NCI-H1930 (cell line): ENCODE results near the gene SPACDR.

Source experiments
- DNase-seq, 2 experiments: peaks; one replicate each; lab custom pipeline; 2025; lab: John Stamatoyannopoulos, UW

SPACDR gene

GRCh38 chr7:100484673-100485045 is 20.6 kb upstream of the SPACDR start:
- no peak for DNase-seq

DNA sequence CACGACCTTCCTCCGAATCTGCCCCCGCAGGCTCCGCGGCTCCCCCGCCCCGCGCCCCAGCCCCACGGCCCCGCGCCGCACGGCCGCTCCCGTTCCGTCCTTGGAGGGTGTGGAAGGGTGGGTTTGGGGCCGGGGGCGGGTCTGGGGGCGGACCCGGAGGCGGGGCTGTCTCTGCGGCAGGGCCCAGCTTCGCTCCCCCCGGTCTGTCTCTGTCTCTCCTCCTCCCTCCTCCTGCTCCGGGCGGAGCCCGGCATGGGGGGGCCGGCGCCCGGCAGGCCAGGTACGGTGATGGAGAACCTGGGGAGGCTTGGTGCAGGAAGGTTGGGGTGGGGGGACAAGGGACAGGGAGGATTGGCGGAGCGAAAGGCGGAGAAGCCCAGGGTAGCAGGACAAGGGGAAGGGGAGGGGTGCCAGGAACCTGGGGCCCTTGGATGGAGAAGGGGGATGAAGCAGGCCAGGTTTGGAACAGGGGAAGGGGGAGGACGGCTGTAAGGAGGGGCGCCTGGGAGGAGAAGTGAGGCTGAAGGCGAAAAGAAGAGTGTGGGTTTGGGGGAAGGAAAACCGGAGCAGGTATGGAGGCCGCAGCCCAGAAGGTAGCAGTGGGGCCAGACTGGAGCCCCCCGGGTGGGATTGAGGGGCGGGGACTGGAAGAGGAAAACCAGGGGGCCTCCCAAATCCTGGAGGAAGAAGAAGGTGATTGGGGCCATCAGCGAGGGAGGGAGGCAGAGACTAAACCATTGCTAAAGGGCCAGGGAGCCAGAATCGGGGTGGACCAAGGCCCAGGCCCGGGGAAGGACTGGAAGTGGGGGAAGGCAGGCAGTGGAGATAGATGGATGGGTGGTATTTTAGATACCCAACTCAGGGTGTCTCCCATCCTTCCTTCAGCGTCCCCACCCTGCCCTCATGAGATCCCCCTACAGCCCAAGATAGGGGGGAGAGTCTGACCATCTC is 19.9 kb upstream of the SPACDR start, which contains the start of gene NYAP1:
Gene NYAP1, plus strand, starts transcription at position 206 of the 951 bp plus-strand sequence. CDS start 1,385 bp downstream, outside the sequence.
- DNase-seq = peak; percentile 52 to 82

GRCh38 chr7:100483090-100483721 is 19.1 kb upstream of the SPACDR start:
- DNase-seq = peak; percentile 70 to 84

DNA sequence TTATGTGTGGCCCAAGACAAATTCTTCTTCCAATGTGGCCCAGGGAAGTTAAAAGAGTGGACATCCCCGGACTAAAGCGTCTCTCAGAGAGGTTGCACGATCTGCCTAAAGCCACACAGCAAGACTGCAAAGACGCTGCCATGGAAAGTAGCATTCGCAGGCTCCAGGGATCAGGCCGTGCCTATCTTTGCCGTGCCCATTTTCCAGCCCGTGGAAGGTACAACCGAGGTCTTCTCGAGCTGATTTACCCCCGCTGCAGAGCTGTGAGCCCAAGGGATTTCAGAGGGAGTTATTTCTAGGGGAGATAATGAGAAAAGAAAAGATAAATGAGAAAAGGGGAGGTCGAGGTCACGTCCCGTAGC is 18.6 kb upstream of the SPACDR start:
- no peak for DNase-seq

- no peak for DNase-seq
Observed at GRCh38 chr7:100481466-100481865, 17.4 kb upstream of the SPACDR start.

- DNase-seq = peak in 1 of 2 experiments; percentile 41
Observed at GRCh38 chr7:100478958-100479660, 15.0 kb upstream of the SPACDR start, which contains the start of gene TSC22D4. Gene TSC22D4 (minus strand): TSS chr7:100479214. CDS start chr7:100478038, 1,176 bp downstream.

DNA sequence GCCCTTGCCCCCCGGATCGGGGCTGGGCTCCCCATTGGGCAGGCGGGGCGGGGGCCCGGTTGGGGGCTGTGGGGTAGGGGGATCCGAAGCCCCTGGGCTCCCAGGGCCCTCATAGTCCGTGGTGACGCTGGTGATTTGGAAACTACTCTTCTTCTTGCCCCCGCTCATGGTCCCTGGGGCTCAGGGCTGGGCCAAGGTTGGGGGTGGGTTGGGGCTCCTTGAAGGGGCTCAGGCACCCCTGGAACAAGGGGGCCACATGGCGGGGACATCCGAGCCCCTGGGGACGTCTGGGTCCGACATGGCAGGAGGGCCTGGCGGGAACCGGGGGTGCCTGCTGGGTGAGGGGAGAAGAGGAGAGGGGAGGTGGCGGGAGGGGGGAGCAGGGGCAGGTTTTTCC is 13.8 kb upstream of the SPACDR start:
- no peak for DNase-seq

DNA sequence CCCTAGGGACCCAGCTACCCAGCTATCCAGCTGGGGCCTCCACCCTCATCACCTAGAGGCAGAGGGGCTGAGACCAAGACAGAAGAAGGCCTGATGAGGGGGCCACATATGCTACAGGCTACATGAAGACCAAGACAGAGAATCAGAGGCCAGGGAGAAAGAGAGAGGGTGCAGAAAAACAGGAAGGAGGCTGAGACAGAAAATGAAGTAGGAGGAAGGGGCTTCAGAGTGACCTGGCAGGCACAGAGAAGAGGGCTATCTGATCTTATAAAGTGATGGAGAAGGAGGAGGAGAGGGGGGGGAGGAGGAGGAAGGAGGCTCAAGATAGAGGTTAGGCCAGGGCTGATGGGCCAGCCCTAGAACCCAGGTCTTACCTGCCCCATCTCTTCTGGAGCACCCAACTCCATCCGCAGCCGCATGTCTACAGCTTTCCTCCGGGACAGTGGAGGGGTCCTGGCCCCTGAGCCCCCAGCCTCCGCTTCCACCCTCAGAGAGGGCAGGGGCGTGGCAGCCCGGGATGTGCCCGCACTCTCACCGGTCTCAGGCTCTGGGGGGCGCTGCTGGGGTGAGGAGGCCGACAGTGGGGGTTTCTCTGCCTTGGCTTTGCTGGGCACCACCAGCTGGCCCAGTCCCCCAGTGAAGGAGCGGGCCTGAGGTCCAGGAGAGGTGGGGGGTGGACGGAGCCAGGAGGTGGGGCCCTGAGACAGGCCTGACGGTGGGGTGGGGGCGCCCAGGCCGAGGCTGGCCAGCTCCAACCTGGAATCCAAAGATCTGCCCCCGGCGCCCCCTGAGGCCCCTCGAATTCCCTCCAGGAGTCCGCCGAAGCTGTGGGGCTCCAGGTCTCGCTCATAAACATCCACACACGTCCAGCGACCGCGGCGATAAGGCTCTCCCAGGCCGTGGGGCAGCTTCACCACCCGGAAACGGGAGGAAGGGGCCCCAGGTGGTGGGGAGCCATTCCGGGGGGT is 13.1 kb upstream of the SPACDR start:
- no peak for DNase-seq

- no peak for DNase-seq
Observed at GRCh38 chr7:100476101-100476780, 12.2 kb upstream of the SPACDR start.

DNA sequence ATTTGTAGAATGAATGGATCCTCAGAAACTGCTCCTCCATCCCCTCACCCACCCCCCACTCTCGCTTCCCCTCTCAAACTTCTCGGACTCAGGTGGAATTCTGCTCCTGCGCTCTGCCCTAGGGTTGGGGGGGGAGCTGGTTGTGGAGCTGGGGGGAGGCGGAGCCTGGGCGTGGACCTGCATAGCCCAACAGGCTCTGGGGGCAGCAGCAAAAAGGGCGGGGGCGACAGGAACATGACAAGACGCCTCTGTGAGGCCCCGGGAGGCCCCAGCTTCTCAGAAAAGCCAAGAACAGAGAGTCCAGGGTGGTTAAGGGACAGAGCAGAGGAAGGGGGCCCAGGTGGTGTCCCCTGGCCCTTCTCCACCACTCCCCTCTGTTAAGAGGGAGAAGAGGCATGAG is 11.5 kb upstream of the SPACDR start:
- DNase-seq = no peak

DNA sequence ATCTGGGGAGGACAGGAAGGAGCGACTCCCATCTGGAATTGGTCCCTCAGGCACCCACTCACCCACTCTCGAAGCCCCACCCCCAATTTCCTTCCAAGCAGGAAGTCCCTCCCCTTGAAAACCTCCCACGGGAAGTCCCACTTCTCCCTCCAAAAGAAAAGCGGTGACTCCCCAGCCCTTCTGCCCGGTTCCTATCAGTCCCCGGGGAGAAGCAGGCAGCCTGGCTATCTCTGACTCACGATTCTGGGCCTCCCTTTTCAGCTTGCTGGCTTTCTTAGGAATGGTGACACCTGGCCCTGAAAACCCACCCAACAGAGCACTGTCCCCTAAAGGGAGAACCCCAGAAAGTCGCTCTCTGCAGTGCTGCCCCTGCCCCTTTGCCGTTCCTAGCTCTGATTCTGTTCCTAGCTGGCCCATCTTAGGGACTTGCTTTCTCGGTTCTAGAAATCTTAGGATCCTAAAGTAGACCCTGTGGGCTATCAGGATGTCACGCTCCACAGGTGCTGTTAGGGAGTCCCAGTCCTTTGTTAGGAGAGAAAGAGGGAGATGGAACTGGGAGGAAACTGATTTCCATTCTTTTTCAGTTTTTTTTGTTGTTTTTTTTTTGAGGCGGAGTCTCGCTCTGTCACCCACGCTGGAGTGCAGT is 8.9 kb upstream of the SPACDR start:
- DNase-seq = no peak

DNA sequence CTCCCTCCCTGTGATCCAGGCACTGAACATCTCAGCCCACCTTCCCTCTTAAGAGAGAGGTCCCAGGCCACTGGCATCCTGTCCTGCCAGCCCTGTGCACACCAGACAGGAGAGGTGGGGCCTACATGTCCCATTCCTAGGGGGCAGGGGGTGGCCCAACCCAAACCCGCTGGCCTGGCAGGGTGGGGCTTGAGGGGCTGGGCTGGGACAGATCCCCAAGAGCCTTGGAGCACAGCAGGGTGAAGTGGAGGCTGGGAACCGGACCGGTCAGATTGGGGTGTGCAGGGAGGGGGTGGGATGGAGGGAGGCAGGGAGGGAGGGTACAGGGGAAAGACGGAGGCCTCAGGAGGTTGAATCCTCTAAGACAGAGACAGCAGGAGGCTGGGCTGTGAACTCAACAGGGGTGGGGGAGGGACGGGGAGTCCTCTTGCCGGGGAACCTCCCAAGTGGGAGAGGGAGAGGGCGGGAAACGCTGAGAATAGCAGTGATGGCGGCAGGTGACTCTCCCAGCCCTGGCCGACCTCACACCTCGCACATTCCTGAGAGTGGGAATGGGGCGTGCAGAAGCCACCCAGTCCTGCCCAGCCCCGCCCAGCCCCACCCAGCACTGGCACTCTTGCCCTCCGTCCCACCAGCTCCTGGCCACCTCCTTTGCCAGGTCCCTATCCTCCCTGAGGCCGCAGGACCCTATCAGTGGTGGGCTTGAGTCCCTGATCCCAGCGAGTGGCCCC is 8.2 kb upstream of the SPACDR start:
- no peak for DNase-seq

DNA sequence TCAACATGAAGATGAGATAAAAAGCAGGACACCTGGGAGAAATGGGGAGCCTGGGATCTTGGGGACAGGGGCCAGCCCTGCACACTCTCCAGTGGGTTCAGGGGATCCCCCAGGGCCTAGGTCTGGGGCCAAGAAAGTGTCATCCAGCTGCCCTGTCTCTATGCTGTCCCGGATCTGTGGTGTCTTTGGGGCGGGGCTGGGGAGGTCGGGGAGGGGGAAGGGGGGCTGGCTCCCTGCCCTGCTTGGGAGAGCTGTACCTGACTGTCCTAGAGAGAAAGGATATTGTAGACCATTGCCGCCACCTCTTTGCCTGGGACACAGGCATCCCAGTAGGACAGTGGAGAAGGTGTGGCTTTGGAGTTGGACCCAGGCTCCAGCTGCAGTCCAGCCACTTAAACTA is 7.0 kb upstream of the SPACDR start:
- no peak for DNase-seq

GRCh38 chr7:100469227-100470044 is 5.4 kb upstream of the SPACDR start:
- DNase-seq = peak; percentile 44 to 78

DNA sequence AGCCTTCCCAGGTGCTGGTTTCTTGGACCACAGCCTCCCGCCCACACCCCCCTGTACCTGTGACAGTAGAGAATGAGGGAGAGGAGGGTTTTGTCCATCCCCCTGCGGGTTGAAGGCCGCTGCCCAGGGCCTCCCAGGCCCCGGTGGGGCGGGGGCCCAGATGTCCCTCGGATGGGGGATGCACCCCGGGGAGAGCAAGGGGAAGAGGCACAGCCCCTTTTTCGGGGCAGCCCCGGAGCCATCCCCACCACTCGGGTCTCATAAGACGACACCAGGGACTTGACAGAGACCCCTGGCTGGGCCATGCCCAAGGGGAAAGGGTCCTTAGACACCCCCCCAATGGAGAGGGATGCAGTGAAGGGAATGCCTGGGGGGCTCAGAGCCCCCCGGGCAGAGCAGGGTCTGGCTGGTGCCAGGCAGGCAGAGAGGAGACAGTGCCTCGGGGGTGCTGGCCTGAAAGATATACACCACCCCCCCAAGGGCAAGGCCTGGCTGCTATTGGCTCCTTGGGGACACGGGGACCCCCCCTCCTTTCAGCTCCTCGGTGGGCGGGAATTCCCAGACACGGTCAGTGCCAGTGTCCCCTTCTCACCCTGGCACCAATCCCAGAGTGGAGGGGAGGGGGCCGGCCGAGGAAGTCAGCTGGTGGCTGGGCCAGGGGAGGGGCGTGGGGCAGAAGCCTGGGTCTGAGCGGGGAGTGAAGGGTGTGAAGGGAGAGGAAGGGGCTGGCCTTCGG is 3.7 kb upstream of the SPACDR start:
- no peak for DNase-seq

- no peak for DNase-seq
Observed at GRCh38 chr7:100466653-100467605, 2.9 kb upstream of the SPACDR start.
